Type B pancreatic cell (in vitro differentiated cells): ENCODE results near the gene WASF1. TPM values are rescaled to one million over a fixed set of nuclear protein-coding genes. Genes with fewer than 3 reads are reported as not detected.
"Not testable (repeated sequence)": the region's sequence is repeated elsewhere in the genome, so short reads cannot be mapped to it uniquely, and the experiment has no call there.

Source experiments
- DNase-seq: peaks from one replicate; pipeline ENCODE4 v3.0.0; 2021; ENCODE audit warnings: mixed read lengths; ENCODE audit not compliant: unreplicated experiment; ENCODE audit errors: extremely low spot score
- H3K27ac Mint-ChIP-seq: 2 replicates; pipeline ENCODE4 v1.8.0; 2021; ENCODE audit warnings: mild to moderate bottlenecking, mixed read lengths
- H3K27me3 Mint-ChIP-seq: 2 replicates; pipeline ENCODE4 v1.8.0; 2021; ENCODE audit warnings: mixed read lengths
- H3K36me3 Mint-ChIP-seq: 2 replicates; pipeline ENCODE4 v1.8.0; 2021; ENCODE audit warnings: mixed read lengths
- H3K4me1 Mint-ChIP-seq: one replicate; pipeline ENCODE4 v1.8.0; 2021; ENCODE audit warnings: mixed read lengths; ENCODE audit not compliant: unreplicated experiment
- H3K4me3 Mint-ChIP-seq: 2 replicates; pipeline ENCODE4 v1.8.0; 2021; ENCODE audit warnings: mild to moderate bottlenecking, mixed read lengths
- H3K9me3 Mint-ChIP-seq: 2 replicates; pipeline ENCODE4 v1.8.0; 2021; ENCODE audit warnings: mixed read lengths
- total RNA-seq: library from RNA; stranded (reverse); gene quantifications from 2 replicates; pipeline ENCODE4 v1.2.1, GENCODE V29; 2021; ENCODE audit warnings: low replicate concordance
- TF ChIP-seq, protein P1 (sequence below): fragments of 200-600 bp; sonication (generic); conservative IDR thresholded peaks from 2 replicates; pipeline ENCODE4 v1.5.0; 2021; ENCODE audit warnings: antibody characterized with exemption, mild to moderate bottlenecking

Gene WASF1
- total RNA-seq, 1 donor from 2014 or later, result 120 TPM

DNA sequence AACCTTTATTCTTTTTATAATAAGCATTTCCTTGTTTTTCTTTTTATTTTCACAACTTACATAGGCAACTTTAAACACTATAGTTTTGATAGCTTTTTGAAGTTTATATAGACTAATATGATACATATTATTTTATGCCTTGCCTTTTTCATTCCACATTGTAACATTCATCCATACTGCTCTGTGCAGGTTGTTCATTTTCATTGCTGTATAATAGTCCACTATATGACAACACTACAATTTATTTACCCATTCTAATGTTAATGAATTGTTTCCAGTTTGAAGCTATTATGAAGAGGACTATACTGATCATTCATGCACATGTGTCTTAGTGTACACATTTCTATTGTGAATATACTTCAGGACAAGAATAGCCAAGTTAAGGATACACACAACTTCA is 49.1 kb downstream of the WASF1 start:
- no peak for DNase-seq
- Mint-ChIP-seq H3K9me3 (peaks cover 7% of the 10 kb centered on the region), H3K4me1 (no peaks in the 10 kb centered on the region), H3K36me3 (peaks cover 20% of the 10 kb centered on the region), H3K27me3 (no peaks in the 10 kb centered on the region), H3K27ac (no peak overlapping the region), H3K4me3 (no peak overlapping the region)
- TF ChIP-seq, protein P1, sequence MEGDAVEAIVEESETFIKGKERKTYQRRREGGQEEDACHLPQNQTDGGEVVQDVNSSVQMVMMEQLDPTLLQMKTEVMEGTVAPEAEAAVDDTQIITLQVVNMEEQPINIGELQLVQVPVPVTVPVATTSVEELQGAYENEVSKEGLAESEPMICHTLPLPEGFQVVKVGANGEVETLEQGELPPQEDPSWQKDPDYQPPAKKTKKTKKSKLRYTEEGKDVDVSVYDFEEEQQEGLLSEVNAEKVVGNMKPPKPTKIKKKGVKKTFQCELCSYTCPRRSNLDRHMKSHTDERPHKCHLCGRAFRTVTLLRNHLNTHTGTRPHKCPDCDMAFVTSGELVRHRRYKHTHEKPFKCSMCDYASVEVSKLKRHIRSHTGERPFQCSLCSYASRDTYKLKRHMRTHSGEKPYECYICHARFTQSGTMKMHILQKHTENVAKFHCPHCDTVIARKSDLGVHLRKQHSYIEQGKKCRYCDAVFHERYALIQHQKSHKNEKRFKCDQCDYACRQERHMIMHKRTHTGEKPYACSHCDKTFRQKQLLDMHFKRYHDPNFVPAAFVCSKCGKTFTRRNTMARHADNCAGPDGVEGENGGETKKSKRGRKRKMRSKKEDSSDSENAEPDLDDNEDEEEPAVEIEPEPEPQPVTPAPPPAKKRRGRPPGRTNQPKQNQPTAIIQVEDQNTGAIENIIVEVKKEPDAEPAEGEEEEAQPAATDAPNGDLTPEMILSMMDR, result no peak

DNA sequence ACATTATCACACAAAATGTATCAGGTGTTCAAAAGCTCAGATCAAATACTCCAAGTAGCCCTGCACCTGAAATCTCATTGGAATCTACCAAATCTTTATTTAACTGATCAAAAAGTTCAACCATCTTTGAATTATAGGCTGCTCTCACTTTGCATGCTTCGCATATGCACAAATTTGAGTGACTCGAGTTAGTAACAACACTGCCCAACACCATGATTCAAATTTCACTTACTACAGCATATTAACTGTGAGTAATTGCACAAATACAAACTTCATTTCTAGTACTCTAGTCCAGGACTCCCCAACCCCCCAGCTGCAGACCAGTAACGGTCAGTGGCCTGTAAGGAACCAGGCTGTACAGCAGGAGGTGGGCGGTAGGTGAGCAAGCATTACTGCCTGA is 51.1 kb downstream of the WASF1 start:
- H3K4me3 Mint-ChIP-seq, result no peak overlapping the region
- peaks cover 18% of the 10 kb centered on the region for H3K36me3 Mint-ChIP-seq
- no peak overlapping the region for H3K27ac Mint-ChIP-seq
- no peaks in the 10 kb centered on the region for H3K4me1 Mint-ChIP-seq
- H3K27me3 Mint-ChIP-seq, result no peaks in the 10 kb centered on the region
- TF ChIP-seq, protein P1, result no peak
- no peak for DNase-seq
- H3K9me3 Mint-ChIP-seq, result peaks cover 5% of the 10 kb centered on the region

DNA sequence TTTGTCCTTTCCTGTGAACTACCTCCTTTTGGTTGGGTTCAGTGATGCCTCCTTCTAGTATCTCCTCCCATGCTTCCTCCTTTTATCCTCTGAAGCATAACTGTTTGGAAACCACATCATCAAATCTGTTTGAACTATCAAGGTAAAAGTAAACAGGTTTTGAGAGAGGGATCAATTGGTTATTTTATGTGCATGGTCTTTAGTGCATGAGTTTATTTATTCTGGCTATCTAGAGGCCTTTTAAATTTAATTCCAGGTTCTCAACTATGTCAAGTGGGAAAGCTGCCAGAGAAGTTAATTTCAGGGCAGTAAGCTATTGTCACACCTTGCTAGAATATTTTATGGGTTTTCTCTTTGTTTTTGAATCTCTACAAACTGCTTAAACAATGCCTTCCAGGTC is 54.1 kb downstream of the WASF1 start:
- H3K9me3 Mint-ChIP-seq, result no peaks in the 10 kb centered on the region
- no peaks in the 10 kb centered on the region for H3K4me1 Mint-ChIP-seq
- H3K27me3 Mint-ChIP-seq, result no peaks in the 10 kb centered on the region
- no peak overlapping the region for H3K4me3 Mint-ChIP-seq
- DNase-seq, result no peak
- no peak overlapping the region for H3K27ac Mint-ChIP-seq
- H3K36me3 Mint-ChIP-seq, result peaks cover 39% of the 10 kb centered on the region
- TF ChIP-seq, protein P1, result no peak

DNA sequence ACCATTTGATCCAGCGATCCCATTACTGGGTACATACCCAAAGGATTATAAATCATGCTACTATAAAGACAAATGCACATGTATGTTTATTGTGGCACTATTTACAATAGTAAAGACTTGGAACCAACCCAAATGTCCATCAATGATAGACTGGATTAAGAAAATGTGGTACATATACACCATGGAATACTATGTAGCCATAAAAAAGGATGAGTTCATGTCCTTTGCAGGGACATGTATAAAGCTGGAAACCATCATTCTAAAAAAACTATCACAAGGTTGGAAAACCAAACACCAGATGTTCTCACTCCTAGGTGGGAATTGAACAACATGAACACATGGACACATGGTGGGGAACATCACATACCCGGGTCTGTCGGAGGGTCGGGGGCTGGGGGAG is 57.8 kb downstream of the WASF1 start:
- not testable (repeated sequence) for H3K4me1 Mint-ChIP-seq, DNase-seq, H3K27me3 Mint-ChIP-seq, H3K9me3 Mint-ChIP-seq, H3K4me3 Mint-ChIP-seq, H3K27ac Mint-ChIP-seq
- peaks cover 64% of the 10 kb centered on the region for H3K36me3 Mint-ChIP-seq

DNA sequence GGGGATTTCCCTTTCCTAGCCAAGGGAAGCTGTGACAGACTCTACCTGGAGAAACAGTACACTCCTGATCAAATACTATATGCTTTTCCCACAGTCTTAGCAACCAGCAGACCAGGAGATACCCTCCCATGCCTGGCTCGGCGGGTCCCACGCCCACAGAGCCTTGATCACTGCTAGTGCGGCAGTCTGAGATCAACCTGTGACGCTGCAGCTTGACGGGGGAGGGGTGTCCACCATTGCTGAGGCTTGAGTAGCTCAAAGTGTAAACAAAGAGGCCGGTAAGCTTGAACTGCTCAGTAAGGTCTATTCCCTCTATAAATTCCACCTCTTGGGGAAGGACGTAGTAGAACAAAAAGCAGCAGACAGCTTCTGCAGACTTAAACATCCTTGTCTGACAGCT is 63.2 kb downstream of the WASF1 start:
- no peaks in the 10 kb centered on the region for H3K27me3 Mint-ChIP-seq
- TF ChIP-seq, protein P1, result no peak
- H3K27ac Mint-ChIP-seq, result no peak overlapping the region
- no peak overlapping the region for H3K4me3 Mint-ChIP-seq
- peaks cover 45% of the 10 kb centered on the region for H3K36me3 Mint-ChIP-seq
- H3K4me1 Mint-ChIP-seq, result peaks cover 10% of the 10 kb centered on the region
- DNase-seq, result no peak
- no peaks in the 10 kb centered on the region for H3K9me3 Mint-ChIP-seq

DNA sequence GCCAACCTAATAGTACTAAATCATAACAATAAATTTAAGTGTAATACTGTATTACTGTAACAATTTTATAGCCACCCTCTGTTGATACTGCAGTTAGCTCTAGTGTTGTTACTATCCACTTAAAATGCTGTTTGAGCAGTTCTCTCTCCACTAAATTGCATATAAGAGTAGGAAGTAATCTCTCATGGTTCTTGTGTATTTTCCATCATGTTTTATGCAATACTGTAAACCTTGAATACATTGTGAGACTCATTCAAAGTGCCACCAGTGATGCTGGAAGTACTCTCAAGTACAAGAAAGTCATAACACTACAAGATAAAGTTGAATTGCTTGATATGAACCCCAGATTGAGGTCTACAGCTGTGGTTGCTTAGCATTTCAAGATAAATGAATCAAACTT is 65.5 kb downstream of the WASF1 start:
- TF ChIP-seq, protein P1, result no peak
- Mint-ChIP-seq H3K9me3 (no peaks in the 10 kb centered on the region), H3K36me3 (peaks cover 31% of the 10 kb centered on the region), H3K4me3 (no peak overlapping the region), H3K27me3 (no peaks in the 10 kb centered on the region), H3K27ac (no peak overlapping the region), H3K4me1 (peaks cover 10% of the 10 kb centered on the region)
- no peak for DNase-seq
